CD4-positive, alpha-beta T cell treated with Interferon gamma for 1 hour (primary cell): ENCODE data around the gene HELB.

Experiments
- DNase-seq: peaks from one replicate; pipeline ENCODE4 v3.0.0-alpha.2; 2020

HELB gene

GRCh38 chr12:66367015-66367667 is 64.8 kb downstream of the HELB start:
- DNase-seq: no peak

GRCh38 chr12:66371982-66372381 is 69.7 kb downstream of the HELB start:
- no peak for DNase-seq

DNA sequence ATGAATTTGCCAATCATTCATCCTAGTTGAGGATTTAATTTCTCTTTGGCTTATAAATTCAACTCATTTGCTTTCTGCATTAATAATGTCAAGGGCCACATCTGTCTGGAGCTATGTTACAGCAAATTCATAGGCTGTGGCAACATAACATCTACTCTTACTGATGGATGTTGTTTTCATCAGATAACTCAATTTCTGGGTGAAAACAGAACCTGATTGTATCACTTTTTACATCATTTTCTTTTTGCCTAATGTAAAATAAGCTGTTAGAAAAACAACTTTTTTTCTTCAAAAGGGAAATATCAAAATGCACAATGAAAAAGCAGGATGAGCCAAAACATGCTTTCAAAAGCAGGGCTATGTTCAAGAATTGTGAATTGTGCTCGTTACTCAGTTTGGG is 73.3 kb downstream of the HELB start:
- DNase-seq: no peak

GRCh38 chr12:66379616-66380015 is 77.3 kb downstream of the HELB start:
- no peak for DNase-seq

GRCh38 chr12:66380769-66381535 is 78.7 kb downstream of the HELB start:
- DNase-seq: no peak

- DNase-seq: no peak
These were observed 84.8 kb downstream of the HELB start for GRCh38 chr12:66387117-66387516.
